ENCODE measurements around the gene IYD.

Gene IYD

DNA sequence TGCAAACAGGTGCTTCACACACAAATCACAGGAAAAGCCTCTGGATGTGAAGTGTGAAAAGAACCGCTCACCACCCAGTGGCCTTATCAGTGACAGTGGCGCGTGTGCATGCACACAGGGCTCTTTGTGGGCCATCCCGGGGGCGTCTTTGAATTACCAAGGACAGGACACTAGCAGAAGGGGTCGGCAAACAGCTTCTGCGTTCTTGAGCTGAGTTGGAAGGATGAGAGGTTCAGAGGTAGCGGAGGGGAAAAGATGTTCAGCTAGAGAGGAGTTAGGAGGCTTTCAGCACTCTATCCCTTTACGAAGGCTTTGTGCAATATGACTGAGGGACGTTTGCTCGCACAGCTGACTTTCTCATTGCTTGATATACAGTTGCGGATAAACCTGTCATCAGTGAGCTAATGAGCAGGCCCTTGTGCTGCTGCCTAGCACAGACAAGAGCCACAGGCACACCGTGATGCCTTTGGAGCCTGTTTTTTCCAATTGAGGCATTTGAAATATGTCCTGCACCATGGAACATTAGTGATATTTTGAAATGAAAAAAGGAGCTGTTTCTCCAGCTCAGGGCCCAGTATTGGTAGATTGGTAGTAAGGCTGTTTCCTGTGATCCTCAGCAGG lies 83.1 kb downstream of the IYD start:
- Histone ChIP-seq H3K9me3 (ENCODE audit: control insufficient read depth, low read length) (no peaks in the 10 kb centered on the region), H3K36me3 (ENCODE audit: control insufficient read depth, insufficient read depth, low read length) (no peaks in the 10 kb centered on the region), H3K4me1 (ENCODE audit: control insufficient read depth, insufficient read depth, low read length, poor library complexity, severe bottlenecking) (peaks cover 5% of the 10 kb centered on the region), H3K27ac (ENCODE audit: low read depth, low read length, severe bottlenecking) (no peak overlapping the region), H3K4me3 (ENCODE audit: extremely low read depth, insufficient read depth, low read length, poor library complexity, severe bottlenecking) (no peak overlapping the region)
- WGBS, 2 experiments (ENCODE audit: insufficient coverage in 2 of 2): 92 to 95% methylated on average over 11 to 13 of the region's 13 CpGs

DNA sequence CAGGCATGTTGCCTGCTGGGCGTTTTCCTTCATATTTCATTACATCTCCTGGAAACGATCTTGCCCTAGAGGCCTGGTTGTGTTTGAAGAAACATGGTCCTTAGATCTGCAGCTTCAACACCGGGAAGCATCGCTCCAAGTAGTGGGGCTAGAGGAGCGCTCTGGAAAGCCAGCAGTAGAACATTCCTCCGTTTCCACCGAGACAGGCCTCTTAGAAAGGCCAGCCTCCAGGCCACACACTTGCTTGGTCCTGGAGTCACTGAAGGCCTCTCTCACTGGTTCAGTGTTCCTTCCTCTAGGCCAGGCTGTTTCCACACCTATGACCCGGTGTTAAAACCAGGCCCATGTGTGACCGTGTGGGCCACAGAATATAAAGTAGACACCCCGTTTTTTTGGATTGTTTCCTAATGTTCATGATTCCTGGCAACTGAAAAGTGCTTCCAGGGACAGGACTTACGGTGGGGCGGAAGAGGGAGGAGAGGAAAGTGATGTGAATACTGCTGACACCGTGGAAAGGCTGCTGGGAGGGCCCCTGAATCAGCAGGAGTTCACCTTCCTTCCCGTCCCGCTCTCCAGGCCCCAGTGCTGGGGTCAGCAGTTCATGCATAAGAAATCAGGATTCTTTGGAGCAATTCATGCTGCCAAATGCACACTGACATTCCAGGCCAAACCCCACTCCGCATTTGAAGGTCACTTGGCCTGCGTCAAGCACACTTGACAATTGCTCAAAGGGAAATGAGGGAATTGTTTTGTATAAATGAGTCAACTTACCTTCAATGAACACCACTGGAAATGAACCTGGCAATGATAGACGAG lies 83.8 kb downstream of the IYD start:
- Histone ChIP-seq H3K4me1 (ENCODE audit: control insufficient read depth, insufficient read depth, low read length, poor library complexity, severe bottlenecking) (peaks cover 5% of the 10 kb centered on the region), H3K9me3 (ENCODE audit: control insufficient read depth, low read length) (no peaks in the 10 kb centered on the region), H3K27ac (ENCODE audit: low read depth, low read length, severe bottlenecking) (peak overlapping the region; percentile 37), H3K4me3 (ENCODE audit: extremely low read depth, insufficient read depth, low read length, poor library complexity, severe bottlenecking) (no peak overlapping the region), H3K36me3 (ENCODE audit: control insufficient read depth, insufficient read depth, low read length) (no peaks in the 10 kb centered on the region)
- WGBS, 2 experiments (ENCODE audit: insufficient coverage in 2 of 2): 70 to 75% methylated on average over 14 to 16 of the region's 18 CpGs

DNA sequence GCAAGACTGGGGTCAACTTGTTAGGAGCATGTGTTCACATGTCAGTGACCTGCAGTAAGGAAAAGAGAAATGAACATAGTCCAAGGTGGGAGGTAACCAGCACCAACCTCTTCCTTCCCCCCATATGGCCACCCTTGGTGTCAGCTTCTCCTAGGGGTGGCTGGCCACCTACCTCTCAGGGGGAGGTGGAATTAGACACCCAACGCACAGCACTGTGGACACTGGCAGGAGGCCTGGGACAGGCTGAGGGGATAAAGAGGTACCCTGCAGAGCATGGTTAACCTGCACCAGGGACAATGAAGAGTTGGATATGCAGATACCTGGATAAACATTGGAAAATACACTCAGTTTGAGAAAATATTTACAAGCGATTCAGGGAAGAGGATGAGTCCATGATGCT lies 84.5 kb downstream of the IYD start:
- H3K27ac ChIP-seq (ENCODE audit: low read depth, low read length, severe bottlenecking): no peak overlapping the region
- H3K4me1 ChIP-seq (ENCODE audit: control insufficient read depth, insufficient read depth, low read length, poor library complexity, severe bottlenecking): peaks cover 5% of the 10 kb centered on the region
- 80 to 86% methylated on average over 1 of the region's 2 CpGs for WGBS, 2 experiments (ENCODE audit: insufficient coverage in 2 of 2)
- H3K9me3 ChIP-seq (ENCODE audit: control insufficient read depth, low read length): no peaks in the 10 kb centered on the region
- no peaks in the 10 kb centered on the region for H3K36me3 ChIP-seq (ENCODE audit: control insufficient read depth, insufficient read depth, low read length)
- no peak overlapping the region for H3K4me3 ChIP-seq (ENCODE audit: extremely low read depth, insufficient read depth, low read length, poor library complexity, severe bottlenecking)

Measured in mesodermal cell (in vitro differentiated cells).